GM12864 (cell line): Measurements from ENCODE around the gene CAMKK2.
"Not testable (repeated sequence)": the region's sequence is repeated elsewhere in the genome, so short reads cannot be mapped to it uniquely, and the experiment has no call there.

ENCODE experiments used
- DNase-seq: peaks from one replicate; pipeline ENCODE4 v3.0.0-alpha.2; 2011; ENCODE audit warnings: low read depth
- H3K4me3 ChIP-seq: 2 replicates; pipeline ENCODE4 v1.5.1; 2011; ENCODE audit warnings: mild to moderate bottlenecking, low read depth, low read length, control low read depth
- TF ChIP-seq, protein P1 (sequence below): IDR thresholded peaks from 2 replicates; pipeline ENCODE4 v1.5.1; 2011; ENCODE audit warnings: low read depth, mild to moderate bottlenecking, moderate library complexity, low read length, control low read depth, inconsistent platforms; ENCODE audit errors: missing control alignments

The CAMKK2 gene

DNA sequence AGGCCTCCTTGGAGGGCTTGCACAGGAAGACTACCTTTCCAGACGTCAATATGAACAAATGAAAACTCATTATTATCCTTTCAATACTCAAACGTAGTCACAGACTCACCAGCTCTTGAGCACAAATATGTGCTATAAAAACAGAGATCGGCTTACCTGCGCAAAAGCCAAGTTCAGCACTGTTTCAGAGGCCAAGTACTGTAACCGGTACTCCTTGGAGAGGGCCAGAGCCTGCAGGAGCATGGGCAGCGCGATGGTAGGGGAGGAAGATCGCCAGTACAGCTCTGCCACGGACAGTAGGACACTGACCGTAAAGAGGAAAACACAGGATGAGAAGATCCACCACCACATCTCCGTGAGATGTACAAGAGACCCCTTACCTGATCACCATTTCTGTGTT, 21.6 kb upstream of the CAMKK2 start:
- no peak overlapping the region for H3K4me3 ChIP-seq
- no peak for DNase-seq
- TF ChIP-seq, protein P1, sequence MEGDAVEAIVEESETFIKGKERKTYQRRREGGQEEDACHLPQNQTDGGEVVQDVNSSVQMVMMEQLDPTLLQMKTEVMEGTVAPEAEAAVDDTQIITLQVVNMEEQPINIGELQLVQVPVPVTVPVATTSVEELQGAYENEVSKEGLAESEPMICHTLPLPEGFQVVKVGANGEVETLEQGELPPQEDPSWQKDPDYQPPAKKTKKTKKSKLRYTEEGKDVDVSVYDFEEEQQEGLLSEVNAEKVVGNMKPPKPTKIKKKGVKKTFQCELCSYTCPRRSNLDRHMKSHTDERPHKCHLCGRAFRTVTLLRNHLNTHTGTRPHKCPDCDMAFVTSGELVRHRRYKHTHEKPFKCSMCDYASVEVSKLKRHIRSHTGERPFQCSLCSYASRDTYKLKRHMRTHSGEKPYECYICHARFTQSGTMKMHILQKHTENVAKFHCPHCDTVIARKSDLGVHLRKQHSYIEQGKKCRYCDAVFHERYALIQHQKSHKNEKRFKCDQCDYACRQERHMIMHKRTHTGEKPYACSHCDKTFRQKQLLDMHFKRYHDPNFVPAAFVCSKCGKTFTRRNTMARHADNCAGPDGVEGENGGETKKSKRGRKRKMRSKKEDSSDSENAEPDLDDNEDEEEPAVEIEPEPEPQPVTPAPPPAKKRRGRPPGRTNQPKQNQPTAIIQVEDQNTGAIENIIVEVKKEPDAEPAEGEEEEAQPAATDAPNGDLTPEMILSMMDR, result no peak

- no peak overlapping the region for H3K4me3 ChIP-seq
- TF ChIP-seq, protein P1, result no peak
- DNase-seq, result no peak
These were observed 17.9 kb upstream of the CAMKK2 start for GRCh38 chr12:121314431-121314830.

- H3K4me3 ChIP-seq, DNase-seq: not testable (repeated sequence)
These were observed 13.7 kb upstream of the CAMKK2 start for GRCh38 chr12:121310231-121310630.

GRCh38 chr12:121307397-121307796, 10.9 kb upstream of the CAMKK2 start:
- H3K4me3 ChIP-seq, DNase-seq: not testable (repeated sequence)

DNA sequence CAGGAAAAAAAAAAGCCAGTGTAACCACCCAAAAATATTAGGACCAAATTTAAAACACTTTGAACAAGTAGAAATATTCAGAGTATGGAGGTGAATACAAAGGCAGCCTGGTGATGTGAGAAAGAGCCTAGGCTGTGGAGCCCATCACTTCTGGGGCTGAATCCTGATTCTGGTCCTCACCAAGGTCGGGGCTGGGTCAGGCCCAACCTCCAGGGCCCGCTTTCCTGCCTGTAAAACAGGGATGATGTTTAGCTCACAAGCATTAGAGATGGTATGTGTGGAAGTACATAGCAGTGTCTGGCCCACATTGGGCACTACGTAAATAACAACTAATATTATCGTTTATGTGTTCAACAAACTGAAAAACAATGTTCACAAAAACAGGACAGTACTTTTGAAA, 7.8 kb upstream of the CAMKK2 start:
- no peak overlapping the region for H3K4me3 ChIP-seq
- no peak for DNase-seq
- TF ChIP-seq, protein P1, result no peak

DNA sequence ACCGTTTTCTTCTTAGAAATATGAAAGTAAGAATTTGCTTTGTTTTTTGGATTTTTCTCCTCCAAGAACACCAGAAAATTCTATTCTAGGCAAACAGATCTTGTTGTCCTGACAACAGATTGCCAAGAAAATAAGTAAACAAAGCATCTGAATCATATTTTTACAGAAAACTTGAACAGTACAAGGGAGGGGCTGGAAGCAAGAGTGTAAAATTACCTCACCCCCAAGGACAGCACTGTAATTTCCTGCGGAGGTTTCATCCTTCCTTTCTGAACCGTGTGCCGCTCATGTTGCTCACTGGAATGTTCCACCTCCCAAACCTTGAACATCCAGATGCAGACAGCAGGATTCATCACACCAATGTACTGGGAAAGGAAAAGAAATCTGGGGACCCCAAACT, 5.4 kb upstream of the CAMKK2 start:
- TF ChIP-seq, protein P1, result no peak
- no peak overlapping the region for H3K4me3 ChIP-seq
- no peak for DNase-seq

DNA sequence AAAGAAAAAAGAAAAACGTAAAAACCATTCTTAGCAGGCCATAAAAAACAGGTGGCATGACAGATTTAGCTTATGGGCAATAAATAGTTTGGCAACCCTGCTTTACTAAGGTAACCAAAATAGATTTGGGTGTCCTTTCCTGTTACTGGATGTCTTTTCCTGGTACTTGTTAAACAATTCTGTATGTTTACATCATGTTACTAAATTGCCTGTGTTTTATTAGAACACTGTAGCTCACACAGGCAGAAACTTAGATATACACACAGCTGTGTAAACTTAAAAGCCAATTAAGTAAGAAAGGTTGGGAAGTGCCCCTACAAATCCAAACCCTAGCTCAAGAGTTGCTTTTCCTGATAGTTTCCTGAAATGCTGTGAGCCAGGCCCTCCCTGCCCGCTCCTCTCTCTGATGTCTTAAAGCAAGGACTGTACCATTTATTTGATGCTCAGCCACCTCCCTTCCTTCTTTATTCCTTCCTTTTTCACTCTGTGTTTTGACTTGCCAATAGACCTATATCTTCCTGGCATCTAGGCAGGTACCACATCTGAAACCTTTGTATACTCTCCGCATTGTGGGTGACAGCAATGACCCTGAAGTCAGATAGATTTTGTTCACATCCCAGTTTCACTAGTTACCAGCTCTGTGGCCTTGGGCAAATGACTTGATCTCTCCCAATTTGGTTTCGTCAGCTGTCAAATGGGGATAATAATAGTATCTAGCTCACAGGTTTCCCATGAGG, 3.7 kb upstream of the CAMKK2 start:
- no peak for DNase-seq
- no peak overlapping the region for H3K4me3 ChIP-seq
- TF ChIP-seq, protein P1, result no peak

DNA sequence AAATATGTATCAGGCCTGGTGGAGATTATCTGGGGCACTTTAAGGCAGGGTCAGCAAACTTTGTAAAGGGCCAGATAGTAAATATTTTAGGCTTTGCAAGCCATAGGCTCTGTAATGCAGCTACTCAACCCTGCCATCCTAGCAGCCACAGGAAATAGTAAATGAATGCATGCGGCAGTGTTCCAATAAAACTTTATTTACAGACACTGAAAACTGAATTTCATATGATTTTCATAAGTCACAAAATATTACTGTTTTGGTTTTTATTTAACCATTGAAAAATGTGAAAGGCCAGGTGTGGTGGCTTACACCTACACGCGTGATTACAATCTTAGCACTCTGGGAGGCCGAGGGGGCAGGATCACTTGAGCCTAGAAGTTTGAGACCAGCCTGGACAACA, 3.2 kb upstream of the CAMKK2 start:
- DNase-seq, result no peak
- no peak overlapping the region for H3K4me3 ChIP-seq
- TF ChIP-seq, protein P1, result no peak

DNA sequence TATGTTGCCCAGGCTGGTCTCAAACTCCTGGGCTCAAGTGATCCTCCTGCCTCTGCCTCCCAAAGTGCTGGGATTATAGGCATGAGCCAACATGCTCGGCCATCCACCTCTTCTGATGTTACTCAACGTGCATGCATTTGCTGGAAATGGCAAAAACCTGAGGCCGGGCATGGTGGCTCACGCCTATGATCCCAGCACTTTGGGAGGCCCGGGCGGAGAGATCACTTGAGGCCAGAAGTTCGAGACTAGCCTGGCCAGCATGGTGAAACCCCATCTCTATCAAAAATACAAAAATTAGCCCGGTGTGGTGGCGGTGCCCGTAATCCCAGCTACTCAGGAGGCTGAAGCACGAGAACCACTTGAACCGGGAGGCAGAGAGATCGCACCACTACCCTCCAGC, 1.9 kb upstream of the CAMKK2 start:
- not testable (repeated sequence) for H3K4me3 ChIP-seq, DNase-seq
